Measurements from ENCODE around the gene S100A11. TPM values are rescaled to one million over a fixed set of nuclear protein-coding genes. Genes with fewer than 3 reads are reported as not detected.

S100A11 gene
- total RNA-seq, 1 experiment from 2014 or later, result 474 TPM

GRCh38 chr1:152061952-152062351 lies 25.1 kb upstream of the S100A11 start:
- in situ Hi-C loops (cut with HindIII; ENCODE audit: low pct_unique_long_range_greater_than_20kb, low sequenced_read_pairs) (no loop called here), intact Hi-C loops (cut with micrococcal nuclease; ENCODE audit: unreplicated experiment) (no loop called here)
- ChIA-PET CTCF (no interaction called here), POLR2A (no interaction called here)
- H3K4me3 ChIP-seq (ENCODE audit: low read depth in 2 of 2, low read length in 2 of 2), result no peak overlapping the region
- DNase-seq (ENCODE audit: low read depth, low spot score) (no peak), ATAC-seq (no peak)
- H3K4me1 ChIP-seq (ENCODE audit: control insufficient read depth, insufficient read depth, low read length), result no peaks in the 10 kb centered on the region
- BruUV-seq (replicated peaks), result no TSS peak
- no peak overlapping the region for H3K27ac ChIP-seq (ENCODE audit: low read length)
- no peak for TF ChIP-seq TCF7L2 (IDR thresholded peaks at IDR 0.05; ENCODE audit: low read depth, low read length)
- TF ChIP-seq CTCF (IDR thresholded peaks at IDR 0.05), result no peak
- TF ChIP-seq REST (IDR thresholded peaks at IDR 0.05; ENCODE audit: insufficient read depth in 1 of 2, low read depth in 2 of 2, low read length in 1 of 2), result no peak
- no peaks in the 10 kb centered on the region for H3K36me3 ChIP-seq (ENCODE audit: control insufficient read depth, insufficient read depth, low read length)
- H3K27me3 ChIP-seq (ENCODE audit: control insufficient read depth, insufficient read depth, low read length), result peaks cover 23% of the 10 kb centered on the region
- no peaks in the 10 kb centered on the region for H3K9me3 ChIP-seq (ENCODE audit: control insufficient read depth, insufficient read depth, low read depth, low read length)

GRCh38 chr1:152053375-152053774 lies 16.6 kb upstream of the S100A11 start:
- H3K4me1 ChIP-seq (ENCODE audit: control insufficient read depth, insufficient read depth, low read length), result peaks cover 13% of the 10 kb centered on the region
- intact Hi-C loops (cut with micrococcal nuclease; ENCODE audit: unreplicated experiment), result loop anchor here (5.0 kb wide), 3 partner anchors 59 to 404 kb away; no protein-coding TSS in a partner anchor
- ATAC-seq (no peak), DNase-seq (ENCODE audit: low read depth, low spot score) (no peak)
- H3K36me3 ChIP-seq (ENCODE audit: control insufficient read depth, insufficient read depth, low read length), result no peaks in the 10 kb centered on the region
- POLR2A ChIA-PET, result no interaction called here
- TF ChIP-seq CTCF (IDR thresholded peaks at IDR 0.05), result no peak
- TF ChIP-seq POLR2AphosphoS5 (IDR thresholded peaks at IDR 0.05; ENCODE audit: low read depth, low read length), result no peak
- TF ChIP-seq TCF7L2 (IDR thresholded peaks at IDR 0.05; ENCODE audit: low read depth, low read length), result no peak
- no peak for TF ChIP-seq REST (IDR thresholded peaks at IDR 0.05; ENCODE audit: insufficient read depth in 1 of 2, low read depth in 2 of 2, low read length in 1 of 2)
- no peak for TF ChIP-seq SIN3A (IDR thresholded peaks at IDR 0.05; ENCODE audit: borderline replicate concordance, insufficient read depth, low read depth, low read length)
- H3K4me3 ChIP-seq (ENCODE audit: low read depth in 2 of 2, low read length in 2 of 2), result no peak overlapping the region
- BruUV-seq (replicated peaks), result no TSS peak
- no peak overlapping the region for H3K27ac ChIP-seq (ENCODE audit: low read length)
- CTCF ChIA-PET, result interaction anchor here (0.9 to 1.5 kb wide), 4 partner anchors 129 to 405 kb away, joined by 3 to 14 read pairs (median 3); no protein-coding TSS in a partner anchor
- no peaks in the 10 kb centered on the region for H3K9me3 ChIP-seq (ENCODE audit: control insufficient read depth, insufficient read depth, low read depth, low read length)
- in situ Hi-C loops (cut with HindIII; ENCODE audit: low pct_unique_long_range_greater_than_20kb, low sequenced_read_pairs), result no loop called here
- peaks cover 25% of the 10 kb centered on the region for H3K27me3 ChIP-seq (ENCODE audit: control insufficient read depth, insufficient read depth, low read length)
